Bronchial epithelial cell (primary cell): Measurements from ENCODE around the gene CCNL2. TPM values are rescaled to one million over a fixed set of nuclear protein-coding genes. Genes with fewer than 3 reads are reported as not detected.
"Not testable (repeated sequence)": the region's sequence is repeated elsewhere in the genome, so short reads cannot be mapped to it uniquely, and the experiment has no call there.

Experiments
- DNase-seq: peaks from one replicate; pipeline ENCODE4 v3.0.0-alpha.2; 2010; ENCODE audit warnings: low read depth
- FAIRE-seq: peaks from 2 replicates; lab custom pipeline; 2011; peaks lifted over from hg19 to GRCh38; lab: Jason Lieb, UNC
- H3K27me3 ChIP-seq: 2 replicates; pipeline ENCODE4 v1.5.1; 2011; ENCODE audit warnings: low read length; ENCODE audit not compliant: control insufficient read depth, insufficient read depth
- H3K36me3 ChIP-seq: 2 replicates; pipeline ENCODE4 v1.5.1; 2011; ENCODE audit warnings: low read length; ENCODE audit not compliant: control insufficient read depth, insufficient read depth
- H3K4me3 ChIP-seq: 2 replicates; pipeline ENCODE4 v1.5.1; 2011; ENCODE audit warnings: mild to moderate bottlenecking, low read depth, low read length, control low read depth
- CTCF ChIP-seq: IDR thresholded peaks from 2 replicates; pipeline ENCODE4 v1.5.1; 2011; ENCODE audit warnings: mild to moderate bottlenecking, moderate library complexity, low read length, control low read depth, inconsistent platforms; ENCODE audit not compliant: insufficient read depth, severe bottlenecking
- total RNA-seq: library from RNA; depleted of rRNA; stranded (reverse); fragments of >200 nt; gene quantifications from 2 replicates; pipeline ENCODE4 v1.2.1, GENCODE V29; 2014

Gene CCNL2
- total RNA-seq, 1 donor from 2014 or later: 134 TPM

GRCh38 chr1:1418464-1419362 is 19.6 kb upstream of the CCNL2 start:
- H3K4me3 ChIP-seq: no peak overlapping the region
- FAIRE-seq (no peak), DNase-seq (no peak)
- TF ChIP-seq CTCF: no peak
- H3K36me3 ChIP-seq: no peaks in the 10 kb centered on the region
- H3K27me3 ChIP-seq: no peaks in the 10 kb centered on the region

GRCh38 chr1:1417825-1418463 is 18.8 kb upstream of the CCNL2 start:
- H3K4me3 ChIP-seq, H3K36me3 ChIP-seq, FAIRE-seq, DNase-seq, H3K27me3 ChIP-seq: not testable (repeated sequence)

GRCh38 chr1:1417396-1417795 is 18.3 kb upstream of the CCNL2 start:
- peak; percentile 41 for DNase-seq
- not testable (repeated sequence) for FAIRE-seq, H3K4me3 ChIP-seq, H3K27me3 ChIP-seq, H3K36me3 ChIP-seq

- H3K27me3 ChIP-seq: no peaks in the 10 kb centered on the region
- FAIRE-seq: peak; percentile 93
- no peak for TF ChIP-seq CTCF
- no peak for DNase-seq
- H3K36me3 ChIP-seq: no peaks in the 10 kb centered on the region
- H3K4me3 ChIP-seq: no peak overlapping the region
Measured at GRCh38 chr1:1415751-1416150, 16.6 kb upstream of the CCNL2 start.

GRCh38 chr1:1412311-1412902 is 13.3 kb upstream of the CCNL2 start:
- H3K36me3 ChIP-seq, H3K4me3 ChIP-seq, DNase-seq, H3K27me3 ChIP-seq, FAIRE-seq: not testable (repeated sequence)

- no peak for TF ChIP-seq CTCF
- Histone ChIP-seq H3K36me3 (peaks cover 1% of the 10 kb centered on the region), H3K27me3 (no peaks in the 10 kb centered on the region), H3K4me3 (no peak overlapping the region)
- FAIRE-seq: no peak
- DNase-seq: no peak
Measured at GRCh38 chr1:1411626-1412025, 12.5 kb upstream of the CCNL2 start.

GRCh38 chr1:1410238-1410637 is 11.1 kb upstream of the CCNL2 start:
- H3K4me3 ChIP-seq, H3K27me3 ChIP-seq, H3K36me3 ChIP-seq, DNase-seq, FAIRE-seq: not testable (repeated sequence)
